Tracheal epithelial cell (primary cell): Measurements from ENCODE around the gene GFRA4. TPM values are rescaled to one million over a fixed set of nuclear protein-coding genes. Genes with fewer than 3 reads are reported as not detected.

Experiments used
- total RNA-seq: library from RNA; depleted of rRNA; stranded (reverse); fragments of >200 nt; gene quantifications from 2 replicates; pipeline ENCODE4 v1.2.1, GENCODE V29; 2014

Gene GFRA4, protein sequence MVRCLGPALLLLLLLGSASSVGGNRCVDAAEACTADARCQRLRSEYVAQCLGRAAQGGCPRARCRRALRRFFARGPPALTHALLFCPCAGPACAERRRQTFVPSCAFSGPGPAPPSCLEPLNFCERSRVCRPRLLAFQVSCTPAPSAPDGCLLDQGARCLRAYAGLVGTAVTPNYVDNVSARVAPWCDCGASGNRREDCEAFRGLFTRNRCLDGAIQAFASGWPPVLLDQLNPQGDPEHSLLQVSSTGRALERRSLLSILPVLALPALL
- not detected in 2 replicates for total RNA-seq

DNA sequence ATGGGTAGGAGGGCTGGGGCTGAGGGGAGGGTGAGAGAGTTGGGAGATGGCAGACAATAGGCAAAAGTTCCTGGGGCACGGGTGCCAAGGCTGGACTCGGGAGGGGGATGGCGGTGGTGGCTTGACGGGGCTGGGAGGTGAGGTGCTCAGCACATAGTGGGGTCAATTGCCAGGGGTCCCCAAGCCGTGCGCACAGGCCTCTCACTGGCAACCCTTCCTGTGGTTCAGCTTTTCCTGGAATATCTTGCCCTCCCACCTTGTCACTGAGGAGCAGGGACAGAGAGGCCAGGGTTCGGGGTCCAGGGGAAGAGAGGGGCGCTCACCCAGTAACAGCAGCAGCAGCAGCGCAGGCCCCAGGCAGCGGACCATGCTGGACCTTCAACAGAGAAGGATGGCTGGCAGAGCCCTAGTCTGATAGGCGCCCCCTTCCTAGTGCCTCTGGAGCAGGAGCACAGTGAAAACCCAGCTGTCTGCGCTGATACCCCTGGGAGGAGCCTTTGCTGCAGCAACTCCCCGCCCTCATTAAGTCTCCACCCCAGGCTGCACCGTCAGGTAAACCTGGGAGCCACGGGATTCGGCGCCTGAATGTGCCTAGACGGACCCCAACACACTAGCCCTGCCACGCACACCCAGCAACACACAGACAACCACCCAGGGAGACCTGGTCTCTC lies at the start of gene GFRA4:
Gene GFRA4 (minus strand): TSS at position 369 of the 671 bp plus-strand sequence. CDS start 0 bp downstream, at position 369.

DNA sequence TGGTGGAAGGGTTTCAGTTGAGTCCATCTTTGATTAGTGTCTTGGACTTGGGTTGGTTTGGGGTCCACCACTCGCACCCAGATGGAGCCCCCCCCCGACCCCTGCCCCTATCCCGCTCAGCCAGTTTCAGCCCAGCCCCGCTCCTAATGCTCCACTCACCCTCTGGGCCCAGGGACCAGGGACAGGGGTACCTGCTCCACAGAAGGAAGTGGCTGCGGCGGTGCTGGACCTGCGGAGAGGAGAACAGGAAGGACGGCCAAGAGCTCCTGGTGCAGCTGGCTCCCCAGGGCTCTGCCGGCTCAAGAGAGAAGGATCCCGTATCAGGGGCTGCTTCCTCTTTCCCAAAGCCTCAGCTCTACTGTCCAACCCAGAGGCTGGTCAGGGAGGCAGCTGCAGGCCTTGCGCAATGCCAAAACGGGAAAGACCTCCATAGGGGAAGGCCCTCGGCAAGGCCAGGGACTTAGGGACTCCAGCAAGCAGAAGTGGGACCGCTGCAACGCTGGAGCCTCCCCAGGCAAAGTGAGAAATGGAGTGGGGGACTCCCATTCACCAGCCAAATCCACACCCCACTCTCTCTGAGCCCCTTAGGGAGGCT lies 49.2 kb upstream of the GFRA4 start, which contains the start of gene SIGLEC1:
Gene SIGLEC1 (minus strand): TSS at position 322 of the 595 bp plus-strand sequence. CDS start 5,472 bp downstream, outside the sequence.

DNA sequence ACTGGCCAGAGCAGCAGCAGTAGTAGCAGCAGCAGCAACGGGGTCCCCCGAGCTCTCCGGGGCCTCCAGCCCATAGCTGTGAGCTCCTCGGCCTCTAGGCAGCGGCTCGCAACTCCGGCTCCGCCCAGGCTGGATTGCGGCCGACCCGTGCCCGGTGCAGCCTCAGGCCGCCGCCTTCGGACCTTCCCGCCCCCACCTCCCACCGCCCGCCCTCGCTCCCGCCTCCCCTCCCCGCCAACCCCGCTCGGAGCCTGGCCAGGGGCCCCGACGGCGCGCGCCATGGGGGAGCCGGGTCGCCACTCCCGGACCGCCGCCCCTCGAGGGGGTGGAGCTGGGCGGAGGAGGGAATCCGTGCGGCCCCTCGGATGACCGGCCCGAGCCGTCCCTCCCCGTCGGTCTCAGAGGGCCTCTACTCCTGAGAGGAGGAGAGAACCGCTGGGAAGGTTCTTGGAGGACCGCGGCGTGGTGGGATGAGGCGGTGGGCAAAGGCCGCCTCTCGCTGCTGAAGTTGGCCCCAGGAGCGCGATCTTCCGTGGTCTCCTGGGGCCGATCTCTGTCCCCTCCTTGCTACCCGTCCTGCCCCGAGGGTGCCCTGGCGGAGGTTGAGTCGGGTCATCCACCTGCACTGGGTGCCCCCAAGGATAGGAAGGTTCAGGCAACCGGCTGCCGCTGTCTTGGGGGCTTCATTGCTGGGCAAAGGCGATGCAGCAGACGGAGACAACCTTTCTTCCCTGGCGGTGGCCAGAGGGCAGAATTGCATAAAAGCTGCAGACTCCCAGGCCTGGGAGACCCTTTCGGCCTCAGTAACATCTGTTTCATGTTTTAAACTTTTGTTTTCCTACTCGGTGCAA lies 19.0 kb upstream of the GFRA4 start, which contains the start of gene ADAM33:
Gene ADAM33 (minus strand): TSS at position 80 of the 851 bp plus-strand sequence. CDS start 6 bp downstream, at position 74.

Other genes with a start within 250 kb of the GFRA4 start
- gene ATRN, start 192.4 kb downstream of the GFRA4 start, total RNA-seq = 40.5 and 60.5 TPM in 2 replicates
- gene ADAM33, start 18.6 kb upstream of the GFRA4 start, total RNA-seq = not detected in 2 replicates
- gene SIGLEC1, start 49.2 kb upstream of the GFRA4 start, total RNA-seq = not detected in 2 replicates
- under 0.01 TPM in 1 of 2 replicates, not detected in the other for gene HSPA12B, start 69.3 kb upstream of the GFRA4 start, total RNA-seq
- 16.1 and 20.2 TPM in 2 replicates for gene ADISSP, start 104.4 kb upstream of the GFRA4 start, total RNA-seq
- not detected in 2 replicates for gene SPEF1, start 118.0 kb upstream of the GFRA4 start, total RNA-seq
- gene CENPB, start 123.3 kb upstream of the GFRA4 start, total RNA-seq = 100 and 109 TPM in 2 replicates
- gene CDC25B, start 132.9 kb upstream of the GFRA4 start, total RNA-seq = 8.4 and 33.0 TPM in 2 replicates
- 8.2 and 8.5 TPM in 2 replicates for gene AP5S1, start 157.1 kb upstream of the GFRA4 start, total RNA-seq
- gene MAVS, start 183.4 kb upstream of the GFRA4 start, total RNA-seq = 13.0 and 18.8 TPM in 2 replicates
- gene PANK2, start 226.0 kb upstream of the GFRA4 start, total RNA-seq = 41.8 and 59.5 TPM in 2 replicates